HepG2 (cell line): ENCODE data around the gene IL17RC. TPM values are rescaled to one million over a fixed set of nuclear protein-coding genes. Genes with fewer than 3 reads are reported as not detected.

ENCODE experiments used
- ZNF609 ChIP-seq: sonication (generic); formaldehyde crosslinking; IDR thresholded peaks from 2 replicates; pipeline ENCODE4 v1.4.0; 2020; ENCODE audit warnings: mild to moderate bottlenecking, missing genetic modification reagents, borderline replicate concordance
- ZNF713 ChIP-seq: sonication (generic); formaldehyde crosslinking; IDR thresholded peaks from 2 replicates; pipeline ENCODE4 v1.4.0; 2020; ENCODE audit warnings: mild to moderate bottlenecking, missing genetic modification reagents
- polyA plus RNA-seq, 8 experiments: library from polyadenylated mRNA; depleted of rRNA in 3 of 8; stranded (reverse) in 7 of 8; unstranded in 1 of 8; fragments of >200 nt; fragmentation: Illumina TruSeq in 4 of 8; extraction: Trizol in 4 of 8; gene quantifications; 2 replicates each; pipeline versions ENCODE4 v1.2.1 to v1.2.3, GENCODE V29; 2011 to 2016; ENCODE audit warnings: low read depth in 4 of 8, missing spikeins in 1 of 8, mixed read lengths in 1 of 8; ENCODE audit not compliant: insufficient read depth in 1 of 8
- total RNA-seq, 5 experiments: library from RNA; depleted of rRNA; stranded (reverse); fragments of >200 nt; fragmentation: Illumina TruSeq; extraction: Trizol; gene quantifications; 2 replicates each; pipeline ENCODE4 v1.2.3, GENCODE V29; 2016; ENCODE audit warnings: low read depth in 1 of 5
- TF ChIP-seq, protein P1 (sequence below): sonication (generic); formaldehyde crosslinking; IDR thresholded peaks from 2 replicates; pipeline ENCODE4 v1.4.0; 2020; ENCODE audit warnings: mild to moderate bottlenecking, missing genetic modification reagents, borderline replicate concordance
- TF ChIP-seq, protein P2 (sequence below): sonication (generic); formaldehyde crosslinking; IDR thresholded peaks from 2 replicates; pipeline ENCODE4 v1.4.0; 2020; ENCODE audit warnings: missing genetic modification reagents, mild to moderate bottlenecking, borderline replicate concordance

The IL17RC gene
- total and polyA plus RNA-seq, 2 of the 13 experiments (the other 11 are each of a cell fraction or from before 2014, with no cell fraction given), result 20.7 to 24.0 TPM

- TF ChIP-seq ZNF609, result no peak
- TF ChIP-seq, protein P1, sequence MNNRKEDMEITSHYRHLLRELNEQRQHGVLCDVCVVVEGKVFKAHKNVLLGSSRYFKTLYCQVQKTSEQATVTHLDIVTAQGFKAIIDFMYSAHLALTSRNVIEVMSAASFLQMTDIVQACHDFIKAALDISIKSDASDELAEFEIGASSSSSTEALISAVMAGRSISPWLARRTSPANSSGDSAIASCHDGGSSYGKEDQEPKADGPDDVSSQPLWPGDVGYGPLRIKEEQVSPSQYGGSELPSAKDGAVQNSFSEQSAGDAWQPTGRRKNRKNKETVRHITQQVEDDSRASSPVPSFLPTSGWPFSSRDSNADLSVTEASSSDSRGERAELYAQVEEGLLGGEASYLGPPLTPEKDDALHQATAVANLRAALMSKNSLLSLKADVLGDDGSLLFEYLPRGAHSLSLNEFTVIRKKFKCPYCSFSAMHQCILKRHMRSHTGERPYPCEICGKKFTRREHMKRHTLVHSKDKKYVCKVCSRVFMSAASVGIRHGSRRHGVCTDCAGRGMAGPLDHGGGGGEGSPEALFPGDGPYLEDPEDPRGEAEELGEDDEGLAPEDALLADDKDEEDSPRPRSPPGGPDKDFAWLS (CRISPR knock-in tag), result no peak
- TF ChIP-seq ZNF713 (CRISPR knock-in tag), result no peak
- TF ChIP-seq, protein P2, sequence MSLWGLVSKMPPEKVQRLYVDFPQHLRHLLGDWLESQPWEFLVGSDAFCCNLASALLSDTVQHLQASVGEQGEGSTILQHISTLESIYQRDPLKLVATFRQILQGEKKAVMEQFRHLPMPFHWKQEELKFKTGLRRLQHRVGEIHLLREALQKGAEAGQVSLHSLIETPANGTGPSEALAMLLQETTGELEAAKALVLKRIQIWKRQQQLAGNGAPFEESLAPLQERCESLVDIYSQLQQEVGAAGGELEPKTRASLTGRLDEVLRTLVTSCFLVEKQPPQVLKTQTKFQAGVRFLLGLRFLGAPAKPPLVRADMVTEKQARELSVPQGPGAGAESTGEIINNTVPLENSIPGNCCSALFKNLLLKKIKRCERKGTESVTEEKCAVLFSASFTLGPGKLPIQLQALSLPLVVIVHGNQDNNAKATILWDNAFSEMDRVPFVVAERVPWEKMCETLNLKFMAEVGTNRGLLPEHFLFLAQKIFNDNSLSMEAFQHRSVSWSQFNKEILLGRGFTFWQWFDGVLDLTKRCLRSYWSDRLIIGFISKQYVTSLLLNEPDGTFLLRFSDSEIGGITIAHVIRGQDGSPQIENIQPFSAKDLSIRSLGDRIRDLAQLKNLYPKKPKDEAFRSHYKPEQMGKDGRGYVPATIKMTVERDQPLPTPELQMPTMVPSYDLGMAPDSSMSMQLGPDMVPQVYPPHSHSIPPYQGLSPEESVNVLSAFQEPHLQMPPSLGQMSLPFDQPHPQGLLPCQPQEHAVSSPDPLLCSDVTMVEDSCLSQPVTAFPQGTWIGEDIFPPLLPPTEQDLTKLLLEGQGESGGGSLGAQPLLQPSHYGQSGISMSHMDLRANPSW (CRISPR knock-in tag), result no peak
Measured at GRCh38 chr3:9942934-9943690, 26.2 kb downstream of the IL17RC start (continued).
